ENCODE results near the gene HDGFL2.

The HDGFL2 gene

DNA sequence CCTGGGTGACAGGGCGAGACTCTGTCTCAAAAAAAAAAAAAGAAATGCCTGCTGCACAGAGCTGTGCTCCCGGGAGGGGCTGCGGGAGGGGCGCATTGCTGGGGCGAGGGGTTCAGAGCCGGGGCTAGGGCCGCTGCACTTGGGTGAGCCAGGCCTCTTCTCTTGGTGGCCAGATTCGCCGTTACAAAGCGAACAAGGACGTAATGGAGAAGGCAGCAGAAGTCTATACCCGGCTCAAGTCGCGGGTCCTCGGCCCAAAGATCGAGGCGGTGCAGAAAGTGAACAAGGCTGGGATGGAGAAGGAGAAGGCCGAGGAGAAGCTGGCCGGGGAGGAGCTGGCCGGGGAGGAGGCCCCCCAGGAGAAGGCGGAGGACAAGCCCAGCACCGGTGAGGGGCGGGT, 27.2 kb downstream of the HDGFL2 start:
- no peak for DNase-seq (ENCODE audit: low read depth in 2 of 2)

DNA sequence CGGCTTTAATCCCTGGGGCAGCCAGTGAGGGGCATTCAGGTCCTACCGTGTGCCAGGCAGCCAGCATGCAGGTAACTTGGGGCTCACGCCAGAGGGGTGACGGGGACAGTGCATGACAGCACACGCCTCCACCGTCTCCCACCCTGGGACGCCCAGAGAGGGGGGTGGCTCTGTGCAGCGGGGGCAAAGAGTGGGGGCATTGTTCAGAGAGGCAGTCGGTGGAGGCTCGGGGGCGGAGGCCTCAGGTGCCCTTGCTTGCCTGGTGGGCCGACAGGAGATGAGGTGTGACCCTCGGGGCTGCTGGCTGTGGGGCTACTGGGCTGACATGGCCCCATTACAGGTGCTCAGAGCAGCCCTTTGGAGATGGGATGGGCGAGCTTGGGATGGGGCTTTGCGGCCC, 27.8 kb downstream of the HDGFL2 start:
- DNase-seq (ENCODE audit: low read depth in 2 of 2): no peak

DNA sequence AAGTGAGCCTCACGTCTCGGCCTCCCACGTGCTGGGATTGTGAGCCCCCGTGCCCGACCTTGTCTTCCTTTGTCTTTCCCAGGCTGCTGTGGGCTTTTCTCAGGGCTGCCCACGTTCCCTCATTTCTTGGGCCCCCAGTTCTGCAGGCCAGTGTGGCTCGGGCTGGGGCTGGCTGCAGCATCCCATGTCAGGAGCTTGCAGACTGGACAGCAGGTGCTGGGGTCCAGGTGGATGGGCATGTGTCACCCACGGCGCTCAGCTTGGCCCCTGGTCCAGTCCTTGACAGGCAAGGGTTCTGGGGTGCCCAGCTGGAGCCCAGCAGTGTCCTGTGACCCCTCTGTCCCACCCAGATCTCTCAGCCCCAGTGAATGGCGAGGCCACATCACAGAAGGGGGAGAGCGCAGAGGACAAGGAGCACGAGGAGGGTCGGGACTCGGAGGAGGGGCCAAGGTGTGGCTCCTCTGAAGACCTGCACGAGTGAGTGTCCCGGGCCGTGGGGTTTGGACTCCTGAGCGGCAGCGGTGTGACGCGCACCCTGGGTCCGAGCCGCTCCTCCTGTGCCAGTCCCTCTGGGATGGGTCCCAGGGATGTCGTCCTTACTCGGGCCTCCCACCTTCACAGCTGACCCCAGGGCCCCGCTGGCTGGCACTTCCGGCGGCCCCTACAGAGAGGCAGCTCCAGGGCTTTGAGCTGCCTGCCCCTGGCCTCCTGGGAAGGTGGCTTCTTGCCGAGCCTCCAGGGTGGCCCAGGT, 28.9 kb downstream of the HDGFL2 start:
- DNase-seq (ENCODE audit: low read depth in 2 of 2): no peak

DNA sequence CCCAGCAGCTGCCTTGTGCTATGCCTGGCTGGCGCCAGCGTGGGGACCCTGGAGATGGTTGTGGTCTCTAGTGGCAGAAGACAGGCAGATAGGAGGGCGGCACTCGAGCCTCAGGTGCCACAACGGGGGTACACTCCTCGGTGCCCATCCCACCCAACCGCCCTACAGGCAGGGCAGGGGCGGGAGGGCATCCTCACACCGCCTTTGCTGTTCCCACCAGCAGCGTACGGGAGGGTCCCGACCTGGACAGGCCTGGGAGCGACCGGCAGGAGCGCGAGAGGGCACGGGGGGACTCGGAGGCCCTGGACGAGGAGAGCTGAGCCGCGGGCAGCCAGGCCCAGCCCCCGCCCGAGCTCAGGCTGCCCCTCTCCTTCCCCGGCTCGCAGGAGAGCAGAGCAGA, 29.6 kb downstream of the HDGFL2 start:
- no peak for DNase-seq (ENCODE audit: low read depth in 2 of 2)

DNA sequence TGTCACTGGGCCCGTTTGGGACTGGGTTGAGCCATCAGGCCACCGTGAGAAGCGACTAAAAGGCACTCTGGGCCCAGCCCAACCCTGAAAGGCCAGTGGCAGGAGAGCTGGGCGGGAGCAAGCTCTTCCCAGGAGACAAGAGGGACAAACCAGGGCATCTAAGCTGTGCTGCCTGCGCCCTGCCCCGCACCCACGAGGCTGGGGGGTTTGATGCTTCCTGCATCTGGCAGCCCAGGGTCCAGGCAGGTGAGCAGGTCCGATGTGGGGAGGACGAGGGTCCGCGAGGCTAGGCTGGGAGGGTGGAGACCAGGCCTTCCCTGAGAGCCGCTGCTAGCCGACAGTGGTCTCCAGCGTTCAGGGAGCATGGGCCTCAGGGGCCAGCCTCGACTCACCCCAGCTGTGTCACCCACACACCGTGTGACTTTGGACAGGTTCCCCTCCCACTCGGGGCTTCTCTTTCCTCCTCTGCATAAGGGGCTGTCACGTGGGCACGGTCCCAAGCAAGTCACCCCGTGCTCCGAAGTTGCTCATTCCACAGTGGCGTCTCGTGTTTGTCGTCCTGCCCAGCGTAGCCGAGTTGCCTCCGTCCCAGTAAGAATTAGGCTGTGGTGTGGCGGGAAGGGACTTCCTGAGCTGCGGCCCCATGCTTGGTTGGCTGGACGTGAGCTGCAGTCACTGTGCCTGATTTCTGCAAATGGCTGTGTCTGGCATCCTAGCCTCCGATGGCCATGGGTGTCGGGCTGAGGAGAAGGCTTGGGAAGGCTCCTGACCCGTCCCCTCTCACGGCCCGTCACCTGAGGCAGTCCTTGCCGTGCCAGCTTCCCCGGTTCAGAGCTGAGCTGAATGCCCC, 30.4 kb downstream of the HDGFL2 start:
- no peak for DNase-seq (ENCODE audit: low read depth in 2 of 2)

DNA sequence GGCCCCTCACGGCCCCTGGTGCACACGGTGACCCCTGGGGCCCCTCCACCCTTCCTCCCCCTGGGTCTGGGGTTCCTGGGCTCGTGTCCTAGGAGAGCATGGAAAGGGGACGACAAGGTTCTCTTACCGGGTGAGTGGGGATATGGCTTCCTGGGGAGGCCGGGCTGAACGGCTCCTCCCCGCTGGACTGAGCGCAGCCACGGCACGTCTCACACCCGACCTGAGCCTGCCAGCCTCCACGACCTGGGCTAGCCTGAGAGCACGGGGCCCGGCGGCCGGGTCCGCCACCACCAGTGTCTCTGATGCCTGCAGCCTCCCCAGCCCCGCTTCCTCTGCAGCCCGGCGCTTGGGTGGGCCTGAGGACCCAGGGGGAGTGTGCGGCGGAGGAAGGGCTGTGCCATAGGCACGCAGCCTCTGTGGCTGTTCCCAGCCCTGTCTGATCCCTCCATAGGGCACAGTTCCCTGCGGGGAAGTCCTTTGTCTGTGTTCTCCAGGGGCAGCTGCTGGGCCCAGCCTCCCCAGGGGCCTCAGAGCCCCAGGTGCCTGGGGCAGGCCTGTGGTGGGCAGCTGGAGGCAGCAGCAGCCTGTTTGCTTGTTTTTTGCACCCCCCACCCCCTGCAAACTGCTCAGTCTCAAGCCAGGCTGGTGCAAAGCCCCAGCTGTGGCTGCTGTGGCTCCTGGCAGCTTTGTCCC, 31.2 kb downstream of the HDGFL2 start:
- no peak for DNase-seq (ENCODE audit: low read depth in 2 of 2)

DNA sequence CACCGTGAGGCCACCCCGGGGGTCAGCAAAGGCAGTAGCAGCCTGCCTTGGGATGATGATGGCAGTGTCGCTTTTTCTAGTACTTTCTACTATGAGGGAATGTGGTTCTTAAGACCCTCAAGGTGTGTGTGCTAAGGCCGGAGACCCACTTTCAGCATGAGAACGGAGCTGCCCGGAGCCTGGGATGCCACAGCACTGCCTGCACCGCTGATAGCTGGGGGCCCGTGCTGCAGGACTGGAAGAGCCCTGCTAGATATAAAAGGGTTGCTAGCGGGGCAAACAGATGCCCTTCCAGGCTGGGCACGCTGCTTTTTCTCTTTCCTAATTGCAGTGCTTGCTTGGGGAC, 31.7 kb downstream of the HDGFL2 start:
- no peak for DNase-seq (ENCODE audit: low read depth in 2 of 2)

DNA sequence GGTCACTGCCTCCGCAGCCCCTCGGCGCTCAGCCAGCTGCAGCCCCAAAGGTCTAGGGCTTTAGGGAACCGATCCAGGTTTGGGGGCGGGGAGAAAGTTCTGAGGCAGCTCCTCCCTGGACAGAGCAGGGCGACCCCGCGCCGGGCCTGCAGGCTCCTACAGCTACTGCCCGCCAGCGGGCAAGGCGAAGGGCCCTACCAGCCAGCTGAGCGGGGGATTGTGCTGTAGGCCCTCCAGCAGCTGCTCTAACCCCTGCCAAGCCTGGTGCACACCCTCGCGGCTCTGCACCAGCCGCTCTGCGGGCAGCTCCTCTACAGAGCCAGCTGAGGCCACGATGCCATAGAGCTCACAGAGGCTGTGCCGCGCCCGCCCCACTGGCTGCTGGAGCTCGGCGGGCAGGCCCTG, 32.2 kb downstream of the HDGFL2 start:
- DNase-seq (ENCODE audit: low read depth in 2 of 2): no peak

DNA sequence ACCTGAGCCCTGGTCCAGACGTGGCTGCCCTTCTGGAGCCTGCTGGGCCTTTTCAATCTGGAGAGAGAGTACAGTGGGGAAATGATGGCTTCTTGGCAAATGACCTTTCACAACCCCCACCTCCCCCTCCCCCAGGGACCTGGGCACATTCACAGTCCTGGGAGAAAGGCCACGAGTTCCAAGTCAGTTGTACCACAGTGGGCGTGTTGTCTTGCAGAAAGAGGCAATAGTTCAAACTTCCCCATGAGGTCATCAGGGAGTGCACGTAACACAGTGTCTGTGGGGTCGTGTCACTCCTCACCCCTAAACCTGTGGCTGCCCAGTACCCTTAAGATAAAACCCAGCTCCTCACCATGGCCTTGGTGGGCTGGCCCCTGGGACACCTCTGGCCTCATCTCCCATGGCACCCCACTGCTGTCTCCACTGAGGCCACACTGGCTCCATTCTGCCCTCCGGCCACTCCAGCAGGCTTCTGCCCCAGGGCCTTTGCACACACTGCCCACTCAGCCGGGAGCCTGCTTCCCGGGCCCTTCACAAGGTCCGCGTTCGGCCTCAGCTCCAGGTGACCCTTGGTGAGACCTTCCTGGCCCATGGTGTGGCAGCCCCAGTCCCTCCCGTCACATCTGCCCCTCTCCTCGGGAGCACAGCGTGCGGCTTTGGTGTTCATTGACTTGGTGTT, 32.9 kb downstream of the HDGFL2 start:
- no peak for DNase-seq (ENCODE audit: low read depth in 2 of 2)

DNA sequence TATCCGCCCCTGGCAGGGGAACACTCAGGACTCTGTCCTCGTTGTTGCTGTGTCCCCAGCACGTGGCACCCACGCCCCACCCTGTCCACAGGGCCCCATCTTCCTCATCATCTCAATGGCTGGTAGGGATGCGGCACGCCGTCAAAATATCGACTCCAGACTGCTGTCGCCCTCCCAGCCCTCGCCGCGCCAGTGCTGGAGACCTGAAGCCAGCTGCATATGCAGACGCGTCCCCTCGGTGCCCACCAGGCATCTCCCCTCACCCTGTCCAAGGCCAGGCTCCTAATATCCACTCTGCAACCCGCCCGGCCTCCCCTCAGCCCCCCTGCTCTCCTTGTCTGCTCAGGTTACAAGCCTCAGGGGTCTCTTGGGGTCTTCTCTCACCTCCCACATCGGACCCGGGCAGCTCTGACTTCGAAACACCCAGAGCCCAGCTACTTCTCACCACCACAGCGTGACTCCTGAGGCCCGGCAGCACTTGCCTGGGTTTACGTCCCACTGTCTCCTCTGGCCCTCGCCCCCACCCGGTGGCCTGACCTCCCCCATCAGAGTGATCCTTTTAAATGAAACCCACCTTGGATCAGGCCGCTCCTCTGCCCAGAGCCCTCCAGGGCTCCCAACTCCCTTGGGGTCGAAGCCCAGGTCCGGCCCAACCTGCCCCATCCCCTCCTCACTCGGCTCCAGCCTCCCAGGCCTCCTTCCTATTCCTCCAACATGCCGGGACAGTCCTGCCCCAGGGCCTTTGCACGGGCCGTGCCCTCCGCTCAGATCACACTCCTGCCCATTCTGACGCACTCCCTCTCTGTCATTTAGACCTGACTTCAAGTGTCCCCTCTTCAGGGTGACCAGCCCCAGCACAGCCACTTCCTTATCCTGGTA, 33.7 kb downstream of the HDGFL2 start:
- DNase-seq (ENCODE audit: low read depth in 2 of 2): no peak

DNA sequence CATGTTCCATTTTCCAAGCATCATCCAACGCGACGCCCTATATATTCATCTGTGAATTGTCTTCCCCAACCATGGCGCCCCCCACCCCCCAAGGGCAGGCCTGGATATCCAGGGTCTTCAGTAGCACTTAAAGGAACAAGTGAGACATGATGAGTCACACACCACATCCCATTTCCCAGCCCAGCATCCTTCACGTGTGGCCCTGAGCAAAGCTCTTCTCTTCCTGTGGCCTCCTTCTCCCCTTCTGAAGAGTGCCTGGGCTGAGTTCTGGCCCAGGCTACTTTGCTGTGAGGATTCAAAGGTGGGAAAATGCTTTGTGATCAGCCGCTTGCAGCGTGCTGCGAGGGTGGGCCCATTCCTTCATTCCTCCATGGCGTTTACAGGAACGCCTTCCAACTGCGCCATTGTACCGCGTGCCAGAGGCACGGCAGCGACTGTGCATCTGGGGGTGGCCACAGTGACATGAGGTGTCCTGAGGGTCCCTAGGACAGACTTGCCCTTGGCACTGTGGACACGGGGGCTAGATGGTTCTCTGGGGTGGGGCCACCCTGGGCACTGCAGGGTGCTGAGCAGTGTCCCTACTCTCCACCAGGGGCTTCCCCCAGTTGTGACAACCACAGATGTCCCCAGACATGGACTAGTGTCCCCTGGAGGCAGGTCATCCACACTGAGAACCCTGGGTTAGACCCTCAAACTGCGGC, 34.5 kb downstream of the HDGFL2 start:
- DNase-seq (ENCODE audit: low read depth in 2 of 2): no peak

DNA sequence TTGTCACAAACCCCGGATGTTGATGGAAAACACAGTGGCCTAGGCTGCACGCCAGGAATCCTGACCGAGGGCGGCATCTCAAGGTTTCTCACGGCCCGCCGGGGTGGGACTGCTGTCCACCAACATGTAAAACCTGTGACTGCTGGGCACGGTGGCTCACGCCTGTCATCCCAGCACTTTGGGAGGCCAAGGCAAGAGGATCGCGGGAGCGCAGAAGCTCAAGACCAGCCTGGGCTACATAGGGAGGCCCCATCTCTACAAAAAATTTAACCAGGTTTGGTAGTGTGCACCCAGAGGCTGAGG, 35.0 kb downstream of the HDGFL2 start:
- DNase-seq (ENCODE audit: low read depth in 2 of 2): no peak

DNA sequence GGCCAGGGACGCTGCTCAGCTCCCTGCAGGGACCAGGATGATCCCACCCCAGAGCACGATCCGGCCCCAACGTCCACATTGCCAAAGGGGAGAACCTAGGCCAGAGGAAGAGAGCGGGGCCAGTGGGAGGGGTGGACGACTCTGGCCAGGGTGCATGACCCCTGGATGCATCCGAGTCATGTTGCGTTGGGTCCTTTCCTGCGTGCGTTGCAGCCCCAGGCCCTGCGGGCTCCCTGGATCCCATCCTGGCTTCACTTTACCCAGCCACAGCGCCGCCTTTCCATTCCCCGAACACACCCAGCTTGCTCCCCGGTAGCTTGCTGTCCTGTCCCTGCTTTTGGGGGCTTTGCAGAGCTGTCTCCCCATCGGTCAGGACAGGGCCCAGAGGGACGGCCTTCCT, 35.7 kb downstream of the HDGFL2 start:
- no peak for DNase-seq (ENCODE audit: low read depth in 2 of 2)

DNA sequence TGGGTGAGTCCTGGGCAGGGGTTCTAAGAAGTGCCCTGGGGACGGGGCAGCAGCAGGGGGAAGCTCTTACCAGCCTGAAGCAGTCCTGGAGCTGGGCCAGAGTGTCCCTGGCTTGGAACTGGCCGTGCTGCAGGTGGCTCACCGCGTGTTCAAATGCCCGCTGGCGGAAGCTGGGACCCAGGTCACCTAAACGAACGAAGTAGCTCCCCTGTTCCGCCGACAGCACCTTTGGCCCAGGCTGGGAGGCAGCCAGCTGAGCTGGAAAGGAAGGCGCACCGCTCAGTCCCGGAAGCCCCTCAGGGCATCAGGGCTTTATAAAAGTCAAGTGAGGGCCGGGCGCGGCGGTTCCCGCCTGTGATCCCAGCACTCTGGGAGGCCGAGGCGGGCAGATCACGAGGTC, 36.6 kb downstream of the HDGFL2 start:
- DNase-seq (ENCODE audit: low read depth in 2 of 2): no peak

DNA sequence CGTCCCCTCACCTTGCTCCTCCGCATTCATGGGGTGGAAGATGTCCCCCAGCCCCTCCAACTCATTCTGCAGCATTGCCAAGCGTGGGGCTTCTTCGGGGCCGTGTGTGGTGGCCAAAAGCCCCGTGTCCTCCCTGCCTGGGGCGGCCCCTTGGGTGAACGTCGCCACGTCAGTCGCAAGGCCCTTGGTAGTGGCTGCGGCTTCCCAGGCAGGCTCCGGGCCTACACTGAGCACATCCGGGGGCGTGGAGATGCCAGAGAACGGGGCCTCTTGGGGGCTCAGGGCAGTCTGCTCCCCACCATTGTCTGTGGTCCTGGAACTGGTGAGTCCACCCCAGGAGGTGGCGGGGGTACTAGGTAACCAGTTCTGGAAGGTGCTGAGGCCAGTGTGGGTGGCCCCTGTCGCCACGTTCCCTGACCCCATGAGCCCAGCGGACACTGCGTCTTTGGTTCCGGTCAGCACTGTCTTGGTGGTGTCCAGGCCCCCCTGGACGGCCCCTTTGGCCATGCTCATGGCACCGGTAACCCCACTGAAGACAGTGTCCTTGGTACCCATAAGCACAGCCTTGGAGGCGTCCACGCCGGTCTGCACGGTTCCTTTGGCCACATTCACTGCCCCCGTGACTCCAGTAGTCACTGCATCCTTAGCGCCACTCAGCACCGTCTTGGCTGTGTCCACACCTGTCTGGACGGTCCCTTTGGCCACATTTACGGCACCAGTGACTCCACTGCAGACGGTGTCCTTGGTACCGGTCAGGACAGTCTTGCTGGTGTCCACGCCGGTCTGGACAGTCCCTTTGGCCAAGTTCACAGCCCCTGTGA, 38.5 kb downstream of the HDGFL2 start:
- DNase-seq (ENCODE audit: low read depth in 2 of 2): no peak

DNA sequence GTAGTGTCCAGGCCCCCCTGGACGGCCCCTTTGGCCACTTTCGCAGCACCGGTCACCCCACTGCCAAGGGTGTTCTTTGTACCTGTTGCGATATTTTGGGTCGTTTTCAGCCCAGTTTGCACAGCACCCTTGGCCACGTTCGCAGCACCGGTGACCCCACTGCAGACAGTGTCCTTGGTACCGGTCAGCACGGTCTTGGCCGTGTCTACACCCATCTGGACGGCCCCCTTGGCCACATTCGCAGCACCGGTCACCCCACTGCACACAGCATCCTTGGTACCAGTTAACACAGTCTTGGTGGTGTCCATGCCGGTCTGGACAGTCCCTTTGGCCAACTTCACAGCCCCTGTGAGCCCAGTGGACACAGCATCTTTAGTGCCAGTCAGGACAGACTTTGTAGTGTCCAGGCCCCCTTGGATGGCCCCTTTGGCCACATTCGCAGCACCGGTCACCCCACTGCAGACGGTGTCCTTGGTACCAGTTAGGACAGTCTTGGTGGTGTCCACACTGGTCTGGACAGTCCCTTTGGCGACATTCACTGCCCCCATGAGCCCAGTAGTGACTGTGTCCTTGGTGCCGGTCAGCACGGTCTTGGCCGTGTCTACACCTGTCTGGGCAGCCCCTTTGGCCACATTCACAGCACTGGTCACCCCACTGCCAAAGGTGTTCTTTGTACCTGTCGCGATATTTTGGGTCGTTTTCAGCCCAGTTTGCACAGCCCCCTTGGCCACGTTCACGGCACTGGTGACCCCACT, 39.4 kb downstream of the HDGFL2 start:
- DNase-seq (ENCODE audit: low read depth in 2 of 2): no peak

DNA sequence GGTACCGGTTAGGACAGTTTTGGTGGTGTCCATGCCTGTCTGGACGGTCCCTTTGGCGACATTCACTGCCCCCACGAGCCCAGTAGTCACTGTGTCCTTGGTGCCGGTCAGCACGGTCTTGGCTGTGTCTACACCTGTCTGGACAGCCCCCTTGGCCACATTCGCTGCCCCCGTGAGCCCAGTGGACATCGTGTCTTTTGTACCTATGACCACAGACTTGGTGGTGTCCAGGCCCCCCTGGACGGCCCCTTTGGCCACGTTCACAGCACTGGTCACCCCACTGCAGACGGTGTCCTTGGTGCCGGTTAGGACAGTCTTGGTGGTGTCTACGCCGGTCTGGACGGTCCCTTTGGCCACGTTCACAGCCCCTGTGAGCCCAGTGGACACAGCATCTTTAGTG, 40.0 kb downstream of the HDGFL2 start:
- no peak for DNase-seq (ENCODE audit: low read depth in 2 of 2)

DNA sequence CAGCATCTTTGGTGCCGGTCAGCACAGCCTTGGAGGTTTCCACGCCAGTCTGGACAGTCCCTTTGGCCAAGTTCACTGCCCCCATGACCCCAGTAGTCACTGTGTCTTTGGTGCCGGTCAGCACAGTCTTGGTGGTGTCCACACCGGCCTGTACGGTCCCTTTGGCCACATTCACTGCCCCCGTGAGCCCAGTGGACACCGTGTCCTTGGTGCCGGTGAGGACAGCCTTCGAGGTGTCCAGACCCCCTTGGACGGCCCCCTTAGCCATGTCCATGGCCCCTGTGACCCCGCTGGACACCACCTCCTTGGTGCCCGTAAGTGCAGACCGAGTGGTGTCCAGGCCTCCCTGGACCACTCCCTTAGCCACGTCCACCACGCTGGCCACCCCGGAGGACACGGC, 41.2 kb downstream of the HDGFL2 start:
- DNase-seq (ENCODE audit: low read depth in 2 of 2): no peak

DNA sequence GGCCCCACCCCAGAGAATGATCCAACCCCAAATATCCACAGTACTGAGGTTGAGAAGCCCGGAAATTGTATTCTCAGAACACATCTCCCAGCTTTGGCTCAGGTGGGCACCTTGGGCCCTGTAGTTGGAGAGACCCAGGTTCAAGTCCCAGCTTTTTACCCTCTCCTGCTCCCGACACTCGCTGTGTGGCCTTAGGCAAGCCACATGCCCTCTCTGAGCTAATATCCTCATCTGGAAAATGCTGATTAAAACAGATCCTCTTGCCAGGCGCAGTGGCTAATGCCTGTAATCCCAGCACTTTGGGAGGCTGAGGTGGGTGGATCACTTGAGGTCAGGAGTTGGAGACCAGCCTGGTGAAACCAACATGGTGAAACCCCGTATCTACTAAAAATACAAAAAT, 43.6 kb downstream of the HDGFL2 start:
- DNase-seq (ENCODE audit: low read depth in 2 of 2): no peak
